Measurements from ENCODE around the gene APLP1. TPM values are rescaled to one million over a fixed set of nuclear protein-coding genes. Genes with fewer than 3 reads are reported as not detected.

Gene APLP1
- total and polyA plus RNA-seq, 2 donors (not counting 3 experiments of a cell fraction or from before 2014, with no cell fraction given): 6.2 to 13.0 TPM

DNA sequence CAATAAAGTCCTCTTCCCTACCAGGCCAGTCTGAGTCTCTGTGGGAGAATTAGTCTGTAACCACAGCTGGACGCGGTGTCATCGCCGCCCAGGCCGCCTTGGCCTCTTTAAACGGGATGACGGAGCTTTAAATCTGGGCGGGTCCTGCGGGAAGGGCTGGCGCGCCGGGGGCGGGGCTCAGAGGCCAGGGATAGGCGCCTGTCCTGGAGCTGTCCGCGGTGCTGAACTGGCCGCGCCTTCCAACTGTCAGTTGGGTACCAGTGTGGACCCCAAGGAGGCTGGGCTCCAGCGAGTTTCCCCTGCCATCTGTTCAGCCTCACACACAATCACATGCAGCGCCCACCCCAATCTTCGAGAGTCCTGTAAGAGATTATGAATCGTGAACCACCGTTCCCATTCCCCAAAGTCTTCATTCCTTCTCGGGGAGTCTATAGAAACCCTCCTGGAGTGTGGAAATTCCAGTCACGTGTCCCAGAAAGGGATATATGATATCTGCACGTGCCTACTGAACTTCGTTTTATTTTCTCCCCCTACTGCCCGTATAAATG lies 11.5 kb downstream of the APLP1 start:
- Histone ChIP-seq H3K9me3 (replicated peaks; ENCODE audit: control insufficient read depth, insufficient read depth, low read length) (no peaks in the 10 kb centered on the region), H3K4me1 (ENCODE audit: control insufficient read depth, extremely low read depth, insufficient read depth, low read length) (no peaks in the 10 kb centered on the region), H3K36me3 (ENCODE audit: control insufficient read depth in 2 of 2, extremely low read depth in 1 of 2, insufficient read depth in 2 of 2, low read length in 2 of 2) (no peaks in the 10 kb centered on the region), H3K9ac (replicated peaks; ENCODE audit: extremely low read depth, insufficient read depth, low read length) (no peak overlapping the region), H3K27me3 (ENCODE audit: control insufficient read depth in 2 of 2, insufficient read depth in 2 of 2, low read length in 2 of 2) (no peaks in the 10 kb centered on the region), H3K4me2 (ENCODE audit: insufficient read depth, low read length) (no peak overlapping the region), H4K20me1 (replicated peaks; ENCODE audit: control insufficient read depth, extremely low read depth, insufficient read depth, low read length) (no peaks in the 10 kb centered on the region), H3K27ac (ENCODE audit: insufficient read depth, low read depth, low read length) (no peak overlapping the region), H3K79me2 (ENCODE audit: control insufficient read depth, insufficient read depth, low read length) (no peaks in the 10 kb centered on the region), H3K9me1 (replicated peaks; ENCODE audit: control insufficient read depth, extremely low read depth, insufficient read depth, low read length) (no peaks in the 10 kb centered on the region), H3K4me3 (replicated peaks in 1 of 3; ENCODE audit: insufficient read depth in 1 of 3, low read depth in 1 of 3, low read length in 3 of 3) (no peak overlapping the region), H2AFZ (ENCODE audit: low read depth, low read length) (no peak overlapping the region)
- TF ChIP-seq MYC (IDR thresholded peaks at IDR 0.05; ENCODE audit: low read depth, low read length): no peak
- no peak for TF ChIP-seq EZH2 (IDR thresholded peaks at IDR 0.05; ENCODE audit: borderline replicate concordance, low read depth, low read length, severe bottlenecking)
- TF ChIP-seq GATA2 (IDR thresholded peaks at IDR 0.05; ENCODE audit: insufficient read depth, insufficient read length, low read depth, low read length): no peak
- TF ChIP-seq JUN (IDR thresholded peaks at IDR 0.05; ENCODE audit: borderline replicate concordance, insufficient read depth, insufficient read length, low read depth): no peak
- TF ChIP-seq, protein P1, sequence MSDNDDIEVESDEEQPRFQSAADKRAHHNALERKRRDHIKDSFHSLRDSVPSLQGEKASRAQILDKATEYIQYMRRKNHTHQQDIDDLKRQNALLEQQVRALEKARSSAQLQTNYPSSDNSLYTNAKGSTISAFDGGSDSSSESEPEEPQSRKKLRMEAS (IDR thresholded peaks at IDR 0.05; ENCODE audit: insufficient read depth, insufficient read length): no peak
- BruUV-seq (replicated peaks): no TSS peak
- intact Hi-C loops (cut with micrococcal nuclease): no loop called here
- CTCF ChIA-PET: interaction anchor here (0.8 to 1.2 kb wide), 4 partner anchors 10 to 51 kb away, joined by 3 to 10 read pairs (median 4); no protein-coding TSS in a partner anchor
- POLR2A ChIA-PET: no interaction called here
- DNase-seq (ENCODE audit: low read depth, low spot score) (peak; percentile 72), FAIRE-seq (peak; percentile 91)
- dilution Hi-C loops (cut with MboI; ENCODE audit: extremely low pct_ligation_motif_present, low sequenced_read_pairs): no loop called here

DNA sequence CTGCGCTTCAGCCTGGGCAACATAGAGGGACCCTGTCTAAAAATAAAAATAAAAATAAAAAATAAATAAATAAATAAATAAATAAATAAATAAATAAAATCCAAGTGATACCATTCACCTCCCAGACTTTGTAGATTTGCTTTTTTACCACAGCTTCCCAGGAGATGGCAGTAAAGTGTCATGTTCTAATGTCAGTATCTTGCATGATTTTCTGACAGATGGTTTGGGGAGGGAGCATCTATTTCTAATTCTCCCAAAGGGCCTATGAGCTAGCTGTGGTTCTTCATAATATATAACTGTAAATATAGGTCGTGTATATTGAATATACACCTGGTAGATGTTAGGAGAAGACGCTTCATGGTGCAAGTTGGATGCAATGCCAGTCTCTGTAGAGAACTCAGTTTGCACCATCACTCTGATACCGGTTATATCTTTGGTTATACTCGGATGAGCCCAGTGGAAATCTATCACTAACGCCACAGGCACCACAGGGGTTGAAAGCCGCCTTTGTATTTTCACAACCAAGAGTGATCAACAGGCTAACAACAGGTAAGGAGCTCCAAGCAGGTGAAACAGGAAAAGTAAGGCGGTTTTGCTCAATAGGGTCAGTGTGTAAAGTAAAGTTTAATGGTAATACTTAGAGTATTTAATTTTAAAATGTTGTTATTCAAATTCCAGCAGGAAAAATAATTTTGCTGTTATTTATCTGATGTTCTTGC lies 13.9 kb downstream of the APLP1 start:
- Histone ChIP-seq H3K79me2 (ENCODE audit: control insufficient read depth, insufficient read depth, low read length) (no peaks in the 10 kb centered on the region), H3K9me3 (replicated peaks; ENCODE audit: control insufficient read depth, insufficient read depth, low read length) (no peaks in the 10 kb centered on the region), H3K4me2 (ENCODE audit: insufficient read depth, low read length) (no peak overlapping the region), H3K4me3 (replicated peaks in 1 of 3; ENCODE audit: insufficient read depth in 1 of 3, low read depth in 1 of 3, low read length in 3 of 3) (no peak overlapping the region), H3K27me3 (ENCODE audit: control insufficient read depth in 2 of 2, insufficient read depth in 2 of 2, low read length in 2 of 2) (no peaks in the 10 kb centered on the region), H4K20me1 (replicated peaks; ENCODE audit: control insufficient read depth, extremely low read depth, insufficient read depth, low read length) (no peaks in the 10 kb centered on the region), H3K27ac (ENCODE audit: insufficient read depth, low read depth, low read length) (no peak overlapping the region), H3K9ac (replicated peaks; ENCODE audit: extremely low read depth, insufficient read depth, low read length) (no peak overlapping the region), H3K4me1 (ENCODE audit: control insufficient read depth, extremely low read depth, insufficient read depth, low read length) (no peaks in the 10 kb centered on the region), H3K36me3 (ENCODE audit: control insufficient read depth in 2 of 2, extremely low read depth in 1 of 2, insufficient read depth in 2 of 2, low read length in 2 of 2) (no peaks in the 10 kb centered on the region), H3K9me1 (replicated peaks; ENCODE audit: control insufficient read depth, extremely low read depth, insufficient read depth, low read length) (no peaks in the 10 kb centered on the region), H2AFZ (ENCODE audit: low read depth, low read length) (no peak overlapping the region)
- BruUV-seq (replicated peaks): no TSS peak
- intact Hi-C loops (cut with micrococcal nuclease) (loop anchor here (1.0 kb wide), 1 partner anchor 49 kb away; no protein-coding TSS in a partner anchor), dilution Hi-C loops (cut with MboI; ENCODE audit: extremely low pct_ligation_motif_present, low sequenced_read_pairs) (no loop called here)
- FAIRE-seq (peak; percentile 56), DNase-seq (ENCODE audit: low read depth, low spot score) (peak; percentile 77)
- ChIA-PET POLR2A (no interaction called here), CTCF (interaction anchor here (1.0 to 4.3 kb wide), 7 partner anchors 9 to 178 kb away, joined by 3 to 38 read pairs (median 4); partner anchors contain the start of gene NFKBID)
- TF ChIP-seq, protein P2, sequence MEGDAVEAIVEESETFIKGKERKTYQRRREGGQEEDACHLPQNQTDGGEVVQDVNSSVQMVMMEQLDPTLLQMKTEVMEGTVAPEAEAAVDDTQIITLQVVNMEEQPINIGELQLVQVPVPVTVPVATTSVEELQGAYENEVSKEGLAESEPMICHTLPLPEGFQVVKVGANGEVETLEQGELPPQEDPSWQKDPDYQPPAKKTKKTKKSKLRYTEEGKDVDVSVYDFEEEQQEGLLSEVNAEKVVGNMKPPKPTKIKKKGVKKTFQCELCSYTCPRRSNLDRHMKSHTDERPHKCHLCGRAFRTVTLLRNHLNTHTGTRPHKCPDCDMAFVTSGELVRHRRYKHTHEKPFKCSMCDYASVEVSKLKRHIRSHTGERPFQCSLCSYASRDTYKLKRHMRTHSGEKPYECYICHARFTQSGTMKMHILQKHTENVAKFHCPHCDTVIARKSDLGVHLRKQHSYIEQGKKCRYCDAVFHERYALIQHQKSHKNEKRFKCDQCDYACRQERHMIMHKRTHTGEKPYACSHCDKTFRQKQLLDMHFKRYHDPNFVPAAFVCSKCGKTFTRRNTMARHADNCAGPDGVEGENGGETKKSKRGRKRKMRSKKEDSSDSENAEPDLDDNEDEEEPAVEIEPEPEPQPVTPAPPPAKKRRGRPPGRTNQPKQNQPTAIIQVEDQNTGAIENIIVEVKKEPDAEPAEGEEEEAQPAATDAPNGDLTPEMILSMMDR (IDR thresholded peaks at IDR 0.05; ENCODE audit: extremely low read depth in 1 of 2, insufficient read depth in 1 of 2, low read depth in 1 of 2, low read length in 2 of 2): peak; percentile 15 to 34
- no peak for TF ChIP-seq POLR2A (IDR thresholded peaks at IDR 0.05; ENCODE audit: low read depth, low read length)
